K562 (cell line): ENCODE results near the gene MYOG. TPM values are rescaled to one million over a fixed set of nuclear protein-coding genes. Genes with fewer than 3 reads are reported as not detected.

Experiments
- ATAC-seq: fragments of 200-7000 bp; cut with Tn5 transposase; 3 replicates; pipeline ENCODE4 v1.9.1; 2020; ENCODE audit warnings: moderate library complexity
- BruUV-seq: library from RNA; stranded (reverse); fragments of 400-500 nt; replicated peaks from 2 replicates; lab custom pipeline; 2021; lab: Mats Ljungman, UMichigan
- CTCF ChIA-PET: fragments of 300-600 bp; formaldehyde crosslinking; extraction: SDS; loops from one replicate; lab custom pipeline; 2021; ENCODE audit warnings: low intra/inter-chr PET ratio; lab: Yijun Ruan, JAX
- POLR2A ChIA-PET: fragments of 300-600, 350-650 bp; sonication (Branson Sonifier 250); formaldehyde crosslinking; extraction: SDS; loops from one replicate; lab custom pipeline; 2021; ENCODE audit warnings: antibody characterized with exemption, inconsistent platforms; lab: Yijun Ruan, JAX
- DNase-seq, 4 experiments: peaks; one replicate each; pipeline versions ENCODE4 v3.0.0 to v3.0.0-alpha.2; 2011 to 2018; ENCODE audit warnings: low spot score in 3 of 4, mixed read lengths in 3 of 4; ENCODE audit errors: extremely low read depth in 1 of 4
- FAIRE-seq: peaks from 2 replicates; lab custom pipeline; 2011; peaks lifted over from hg19 to GRCh38; lab: Jason Lieb, UNC
- H2AFZ ChIP-seq: 2 replicates; pipeline ENCODE4 v1.6.0; 2011; ENCODE audit warnings: low read depth, low read length, control low read depth, inconsistent platforms
- H3K27ac ChIP-seq: fragments of 200-600 bp; 3 replicates; pipeline ENCODE4 v1.8.0; 2011; ENCODE audit warnings: low read depth, mild to moderate bottlenecking, control low read depth, inconsistent platforms, low read length, moderate library complexity, mixed read lengths; ENCODE audit errors: extremely low read depth
- H3K27me3 ChIP-seq, 2 experiments: fragments of 300-600 bp in 1 of 2; 2 replicates in 1 of 2; 3 replicates in 1 of 2; pipeline versions ENCODE4 v1.6.0 to v1.8.0; 2011; ENCODE audit warnings: inconsistent platforms in 2 of 2, low read length in 2 of 2, mild to moderate bottlenecking in 1 of 2, mixed read lengths in 1 of 2, moderate library complexity in 1 of 2; ENCODE audit not compliant: control insufficient read depth in 2 of 2, insufficient read depth in 2 of 2
- H3K36me3 ChIP-seq: fragments of 300-600 bp; 3 replicates; pipeline ENCODE4 v1.8.0; 2011; ENCODE audit warnings: mild to moderate bottlenecking, low read length, inconsistent platforms; ENCODE audit not compliant: control insufficient read depth, insufficient read depth
- H3K4me1 ChIP-seq, 2 experiments: fragments of 200-600 bp in 1 of 2; replicated peaks in 1 of 2; 2 replicates in 1 of 2; 3 replicates in 1 of 2; pipeline versions ENCODE4 v1.5.1 to v1.8.0; 2011; ENCODE audit warnings: inconsistent platforms in 2 of 2, low read length in 2 of 2, mild to moderate bottlenecking in 1 of 2, mixed read lengths in 1 of 2, moderate library complexity in 1 of 2; ENCODE audit not compliant: control insufficient read depth in 2 of 2, insufficient read depth in 2 of 2
- H3K4me2 ChIP-seq: 2 replicates; pipeline ENCODE4 v1.6.1; 2011; ENCODE audit warnings: low read length, control low read depth, inconsistent platforms, mixed read lengths; ENCODE audit not compliant: insufficient read depth
- H3K4me3 ChIP-seq: fragments of 200-600 bp; sonication (generic), shearing (Covaris generic); 2 replicates; pipeline ENCODE4 v1.5.1; 2016; ENCODE audit warnings: control low read depth, inconsistent platforms
- H3K79me2 ChIP-seq: fragments of 200-600 bp; 3 replicates; pipeline ENCODE4 v1.8.0; 2011; ENCODE audit warnings: low read length, inconsistent platforms; ENCODE audit not compliant: control insufficient read depth, insufficient read depth
- H3K9ac ChIP-seq, 2 experiments: 2 replicates each; pipeline versions ENCODE4 v1.6.0 to v1.6.1; 2011; ENCODE audit warnings: low read depth in 2 of 2, low read length in 2 of 2, control low read depth in 1 of 2, inconsistent platforms in 1 of 2, mild to moderate bottlenecking in 1 of 2, mixed read lengths in 1 of 2; ENCODE audit not compliant: insufficient read depth in 1 of 2
- H3K9me1 ChIP-seq: one replicate; pipeline ENCODE4 v1.6.0; 2011; ENCODE audit warnings: inconsistent platforms, mild to moderate bottlenecking, low read length, moderate library complexity; ENCODE audit not compliant: control insufficient read depth, insufficient read depth
- H3K9me3 ChIP-seq: replicated peaks from 2 replicates; pipeline ENCODE4 v1.5.1; 2011; ENCODE audit warnings: low read depth, low read length, inconsistent platforms; ENCODE audit not compliant: control insufficient read depth, insufficient read depth
- H4K20me1 ChIP-seq: replicated peaks from 2 replicates; pipeline ENCODE4 v1.6.1; 2011; ENCODE audit warnings: low read length, inconsistent platforms, mixed read lengths; ENCODE audit not compliant: control insufficient read depth, insufficient read depth
- BACH1 ChIP-seq: fragments of 200-800 bp; sonication (Bioruptor generic); IDR thresholded peaks from 2 replicates; pipeline ENCODE4 v1.6.1; 2016; ENCODE audit warnings: missing genetic modification characterization, missing compliant biosample characterization
- CBX8 ChIP-seq: fragments of 200-600 bp; sonication (generic); IDR thresholded peaks from 2 replicates; pipeline ENCODE4 v1.6.1; 2012; ENCODE audit warnings: borderline replicate concordance, mixed run types, low read depth, mild to moderate bottlenecking, moderate library complexity, mixed read lengths, low read length, control low read depth, inconsistent platforms; ENCODE audit not compliant: poor library complexity, severe bottlenecking; ENCODE audit errors: extremely low read depth
- ELF1 ChIP-seq: fragments of 200-800 bp; sonication (Bioruptor generic); IDR thresholded peaks from 2 replicates; pipeline ENCODE4 v1.6.1; 2016; ENCODE audit warnings: missing genetic modification characterization, missing compliant biosample characterization
- HEY1 ChIP-seq: fragments of 250-450 bp; sonication (Bioruptor Pico); IDR thresholded peaks from 2 replicates; pipeline ENCODE4 v1.5.0; 2020; ENCODE audit warnings: mild to moderate bottlenecking, moderate library complexity, borderline replicate concordance
- HNRNPH1 ChIP-seq: fragments of 200-400 bp; formaldehyde crosslinking; optimal IDR thresholded peaks from 2 replicates; pipeline ENCODE3; 2017; ENCODE audit warnings: low read depth, mild to moderate bottlenecking, low read length, moderate library complexity
- MYC ChIP-seq, 2 experiments: fragments of 250-450 bp in 1 of 2; sonication (Bioruptor Pico) in 1 of 2; IDR thresholded peaks; 2 replicates each; pipeline versions ENCODE4 v1.5.1 to v1.6.1; 2012 to 2021; ENCODE audit warnings: low read depth in 2 of 2, borderline replicate concordance in 1 of 2, improper control_type of control experiment in 1 of 2, low read length in 1 of 2, mild to moderate bottlenecking in 1 of 2, moderate library complexity in 1 of 2
- NR2C1 ChIP-seq, 2 experiments: fragments of 450-650 bp; IDR thresholded peaks; 2 replicates each; pipeline ENCODE4 v1.6.1; 2017; ENCODE audit warnings: mild to moderate bottlenecking in 2 of 2, antibody characterized with exemption in 1 of 2, inconsistent platforms in 1 of 2, missing compliant biosample characterization in 1 of 2, missing genetic modification characterization in 1 of 2
- RBM15 ChIP-seq: fragments of 200-400 bp; formaldehyde crosslinking; IDR thresholded peaks from 2 replicates; pipeline ENCODE4 v1.6.1; 2018; ENCODE audit warnings: mild to moderate bottlenecking, low read length, moderate library complexity; ENCODE audit not compliant: insufficient read depth
- TRIM24 ChIP-seq, 2 experiments: fragments of 450-650 bp; IDR thresholded peaks; 2 replicates each; pipeline ENCODE4 v1.6.1; 2016
- ZNF766 ChIP-seq: fragments of 200-800 bp; sonication (Bioruptor generic); conservative IDR thresholded peaks from 2 replicates; pipeline ENCODE4 v1.6.1; 2016; ENCODE audit warnings: missing genetic modification characterization, missing compliant biosample characterization
- WGBS: fragments of 100-300 bp; shearing (Covaris generic); methylation state at CpG from one replicate; pipeline ENCODE4 v1.1.6; 2016; ENCODE audit warnings: low coverage, mixed read lengths; ENCODE audit not compliant: insufficient coverage; ENCODE audit errors: missing lambda C conversion rate; 5-methylcytosine and 5-hydroxymethylcytosine counted together
- in situ Hi-C: fragments of 300-500 bp; cut with MboI; formaldehyde crosslinking; loops from 4 replicates; pipeline ENCODE4 v1.15.0; 2018; ENCODE audit warnings: inconsistent platforms, mixed read lengths
- intact Hi-C: fragments of 100-400 bp; cut with micrococcal nuclease; formaldehyde crosslinking; loops from 2 replicates; pipeline ENCODE4 v1.14.2; 2022
- polyA plus RNA-seq, 8 experiments: library from polyadenylated mRNA; depleted of rRNA in 4 of 8; stranded (reverse) in 5 of 8; unstranded in 3 of 8; fragments of >200 nt; fragmentation: Nextera tagmentation in 2 of 8; fragmentation: Illumina TruSeq in 1 of 8; extraction: Ambion mirVana in 2 of 8; extraction: Trizol in 1 of 8; gene quantifications; 2 replicates each; pipeline versions ENCODE4 v1.2.1 to v1.2.3, GENCODE V29; 2011 to 2014; ENCODE audit warnings: inconsistent platforms in 1 of 8, missing spikeins in 1 of 8
- total RNA-seq, 7 experiments: library from RNA; depleted of rRNA in 6 of 7; stranded (reverse); fragments of >200 nt in 6 of 7; fragmentation: Illumina TruSeq in 2 of 7; extraction: Trizol in 2 of 7; gene quantifications; 2 replicates each; pipeline versions ENCODE4 v1.2.1 to v1.2.3, GENCODE V29; 2011 to 2021; ENCODE audit warnings: low replicate concordance in 1 of 7
- TF ChIP-seq, protein P1 (sequence below): fragments of 200-800 bp; sonication (Bioruptor generic); IDR thresholded peaks from 2 replicates; pipeline ENCODE4 v1.6.1; 2016; ENCODE audit warnings: missing genetic modification characterization, missing compliant biosample characterization
- TF ChIP-seq, protein P2 (sequence below): fragments of 450-650 bp; formaldehyde crosslinking; IDR thresholded peaks from 2 replicates; pipeline ENCODE4 v1.4.0; 2022; ENCODE audit warnings: missing genetic modification characterization

The MYOG gene
- total and polyA plus RNA-seq, 9 of the 15 experiments (the other 6 are each of a cell fraction or from before 2014, with no cell fraction given): not detected

GRCh38 chr1:203055161-203055799 is 30.5 kb downstream of the MYOG start (continued):
- TF ChIP-seq MYC (IDR thresholded peaks at IDR 0.05; ENCODE audit: low read depth, low read length) (0 out of 2 replicates have a peak, but pooled peaks have one; percentile 39), MYC (CRISPR knock-in tag; IDR thresholded peaks at IDR 0.05; ENCODE audit: borderline replicate concordance, low read depth) (no peak), NR2C1 (IDR thresholded peaks at IDR 0.05) (no peak), NR2C1 (tag; IDR thresholded peaks at IDR 0.05) (no peak), CBX8 (no peak)

- Histone ChIP-seq H2AFZ (no peak overlapping the region), H3K27me3 (peaks cover 62 to 91% of the 10 kb centered on the region in 2 experiments), H3K4me2 (no peak overlapping the region), H3K9me3 (no peaks in the 10 kb centered on the region), H3K4me1 (peaks cover 0 to 9% of the 10 kb centered on the region in 2 experiments; a peak in 2 of 5 replicates), H3K9me1 (no peaks in the 10 kb centered on the region), H3K9ac (no peak overlapping the region), H4K20me1 (peaks cover 11% of the 10 kb centered on the region; the same call in 1 of the 2 replicates), H3K79me2 (no peaks in the 10 kb centered on the region), H3K4me3 (no peak overlapping the region), H3K27ac (no peak overlapping the region), H3K36me3 (no peaks in the 10 kb centered on the region)
- no TSS peak for BruUV-seq
- DNase-seq: no peak
- POLR2A ChIA-PET: interaction anchor here (0.6 to 0.9 kb wide), 3 partner anchors 26 to 192 kb away, joined by 3 to 7 read pairs (median 3); no protein-coding TSS in a partner anchor
- CTCF ChIA-PET: no interaction called here
- FAIRE-seq: no peak
- WGBS: 1% methylated on average over 5 of the region's 5 CpGs
- intact Hi-C loops (no loop called here), in situ Hi-C loops (no loop called here)
- ATAC-seq: no peak
- TF ChIP-seq ELF1 (tag): no peak
- TF ChIP-seq, protein P1, sequence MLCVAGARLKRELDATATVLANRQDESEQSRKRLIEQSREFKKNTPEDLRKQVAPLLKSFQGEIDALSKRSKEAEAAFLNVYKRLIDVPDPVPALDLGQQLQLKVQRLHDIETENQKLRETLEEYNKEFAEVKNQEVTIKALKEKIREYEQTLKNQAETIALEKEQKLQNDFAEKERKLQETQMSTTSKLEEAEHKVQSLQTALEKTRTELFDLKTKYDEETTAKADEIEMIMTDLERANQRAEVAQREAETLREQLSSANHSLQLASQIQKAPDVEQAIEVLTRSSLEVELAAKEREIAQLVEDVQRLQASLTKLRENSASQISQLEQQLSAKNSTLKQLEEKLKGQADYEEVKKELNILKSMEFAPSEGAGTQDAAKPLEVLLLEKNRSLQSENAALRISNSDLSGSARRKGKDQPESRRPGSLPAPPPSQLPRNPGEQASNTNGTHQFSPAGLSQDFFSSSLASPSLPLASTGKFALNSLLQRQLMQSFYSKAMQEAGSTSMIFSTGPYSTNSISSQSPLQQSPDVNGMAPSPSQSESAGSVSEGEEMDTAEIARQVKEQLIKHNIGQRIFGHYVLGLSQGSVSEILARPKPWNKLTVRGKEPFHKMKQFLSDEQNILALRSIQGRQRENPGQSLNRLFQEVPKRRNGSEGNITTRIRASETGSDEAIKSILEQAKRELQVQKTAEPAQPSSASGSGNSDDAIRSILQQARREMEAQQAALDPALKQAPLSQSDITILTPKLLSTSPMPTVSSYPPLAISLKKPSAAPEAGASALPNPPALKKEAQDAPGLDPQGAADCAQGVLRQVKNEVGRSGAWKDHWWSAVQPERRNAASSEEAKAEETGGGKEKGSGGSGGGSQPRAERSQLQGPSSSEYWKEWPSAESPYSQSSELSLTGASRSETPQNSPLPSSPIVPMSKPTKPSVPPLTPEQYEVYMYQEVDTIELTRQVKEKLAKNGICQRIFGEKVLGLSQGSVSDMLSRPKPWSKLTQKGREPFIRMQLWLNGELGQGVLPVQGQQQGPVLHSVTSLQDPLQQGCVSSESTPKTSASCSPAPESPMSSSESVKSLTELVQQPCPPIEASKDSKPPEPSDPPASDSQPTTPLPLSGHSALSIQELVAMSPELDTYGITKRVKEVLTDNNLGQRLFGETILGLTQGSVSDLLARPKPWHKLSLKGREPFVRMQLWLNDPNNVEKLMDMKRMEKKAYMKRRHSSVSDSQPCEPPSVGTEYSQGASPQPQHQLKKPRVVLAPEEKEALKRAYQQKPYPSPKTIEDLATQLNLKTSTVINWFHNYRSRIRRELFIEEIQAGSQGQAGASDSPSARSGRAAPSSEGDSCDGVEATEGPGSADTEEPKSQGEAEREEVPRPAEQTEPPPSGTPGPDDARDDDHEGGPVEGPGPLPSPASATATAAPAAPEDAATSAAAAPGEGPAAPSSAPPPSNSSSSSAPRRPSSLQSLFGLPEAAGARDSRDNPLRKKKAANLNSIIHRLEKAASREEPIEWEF (CRISPR knock-in tag): no peak
- no peak for TF ChIP-seq BACH1 (tag)
- TF ChIP-seq HEY1 (CRISPR knock-in tag): no peak
- TF ChIP-seq TRIM24 (IDR thresholded peaks at IDR 0.05): no peak
- TF ChIP-seq RBM15: no peak
- TF ChIP-seq, protein P2, sequence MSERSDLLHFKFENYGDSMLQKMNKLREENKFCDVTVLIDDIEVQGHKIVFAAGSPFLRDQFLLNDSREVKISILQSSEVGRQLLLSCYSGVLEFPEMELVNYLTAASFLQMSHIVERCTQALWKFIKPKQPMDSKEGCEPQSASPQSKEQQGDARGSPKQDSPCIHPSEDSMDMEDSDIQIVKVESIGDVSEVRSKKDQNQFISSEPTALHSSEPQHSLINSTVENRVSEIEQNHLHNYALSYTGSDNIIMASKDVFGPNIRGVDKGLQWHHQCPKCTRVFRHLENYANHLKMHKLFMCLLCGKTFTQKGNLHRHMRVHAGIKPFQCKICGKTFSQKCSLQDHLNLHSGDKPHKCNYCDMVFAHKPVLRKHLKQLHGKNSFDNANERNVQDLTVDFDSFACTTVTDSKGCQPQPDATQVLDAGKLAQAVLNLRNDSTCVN: no peak
- TF ChIP-seq HNRNPH1: no peak
- no peak for TF ChIP-seq ZNF766 (CRISPR knock-in tag)
Measured at GRCh38 chr1:203054642-203055041, 31.2 kb downstream of the MYOG start.
